ENCODE results near the gene MYH9.

DNA sequence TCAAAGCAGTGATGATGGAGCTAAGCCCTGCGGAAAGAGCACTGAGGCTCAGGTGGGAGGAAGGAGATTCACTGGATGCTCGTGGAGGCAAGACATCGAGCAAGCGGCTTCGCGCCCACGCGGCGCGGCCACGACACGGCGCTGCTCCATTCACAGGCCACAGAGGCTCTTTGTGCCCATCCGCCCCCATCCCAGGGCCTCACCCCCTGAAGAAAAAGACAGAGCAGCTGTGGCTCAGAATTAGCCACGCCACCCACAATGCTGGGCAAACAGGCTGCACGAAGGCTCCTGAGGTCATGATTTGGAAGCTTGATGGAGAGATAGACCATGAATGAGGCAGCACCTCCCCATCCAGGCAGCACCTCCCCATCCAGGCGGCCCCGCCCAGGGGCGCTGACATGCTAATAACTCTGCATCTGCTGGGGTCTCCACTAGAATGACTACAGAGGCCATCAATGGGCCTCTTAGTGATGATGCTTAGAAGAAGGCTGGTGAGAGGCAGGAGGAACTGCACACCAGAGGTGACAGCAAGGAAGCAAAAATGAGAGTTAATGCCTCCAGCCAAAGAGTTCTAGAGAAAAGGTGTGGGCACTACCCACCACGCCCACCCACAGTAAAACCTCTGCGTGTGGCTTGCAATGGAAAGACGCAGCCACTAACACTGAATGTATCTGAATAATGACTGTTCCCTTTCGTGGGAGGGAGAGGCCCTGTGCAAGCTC, 43.5 kb downstream of the MYH9 start:
- no peak for TF ChIP-seq CTCF (IDR thresholded peaks at IDR 0.05; ENCODE audit: low read length)
- no peak for TF ChIP-seq EZH2 (optimal IDR thresholded peaks at IDR 0.05; ENCODE audit: low read depth, low read length)
